D721Med (cell line): Measurements from ENCODE around the gene CHD6.

Experiments
- DNase-seq: peaks from one replicate; pipeline ENCODE4 v3.0.0; 2011; ENCODE audit warnings: low spot score; ENCODE audit not compliant: insufficient read length
- FAIRE-seq: peaks from 2 replicates; lab custom pipeline; 2011; peaks lifted over from hg19 to GRCh38; lab: Jason Lieb, UNC
- CTCF ChIP-seq: IDR thresholded peaks from 2 replicates; pipeline ENCODE4 v1.5.1; 2012; ENCODE audit warnings: mild to moderate bottlenecking, control low read depth; ENCODE audit not compliant: insufficient read depth; ENCODE audit errors: missing control alignments

Gene CHD6

GRCh38 chr20:41499961-41500725, 118.0 kb downstream of the CHD6 start:
- no peak for DNase-seq
- FAIRE-seq, result no peak
- TF ChIP-seq CTCF, result no peak

- no peak for TF ChIP-seq CTCF
- no peak for DNase-seq
- FAIRE-seq, result no peak
Measured at GRCh38 chr20:41499064-41499463, 119.1 kb downstream of the CHD6 start.

- no peak for TF ChIP-seq CTCF
- FAIRE-seq (no peak), DNase-seq (no peak)
Measured at GRCh38 chr20:41497186-41497895, 120.8 kb downstream of the CHD6 start.

- no peak for DNase-seq
- no peak for TF ChIP-seq CTCF
- no peak for FAIRE-seq
Measured at GRCh38 chr20:41494451-41494850, 123.7 kb downstream of the CHD6 start.

- DNase-seq (no peak), FAIRE-seq (no peak)
- TF ChIP-seq CTCF, result no peak
Measured at GRCh38 chr20:41483553-41483930, 134.6 kb downstream of the CHD6 start.

GRCh38 chr20:41482647-41483552, 135.3 kb downstream of the CHD6 start:
- DNase-seq (no peak), FAIRE-seq (no peak)
- no peak for TF ChIP-seq CTCF
